DMS153 (cell line): ENCODE data around the gene TAB2.

Source experiments
- DNase-seq: peaks from one replicate; lab custom pipeline; 2025; lab: John Stamatoyannopoulos, UW

TAB2 gene

GRCh38 chr6:149414821-149415220 lies 97.3 kb downstream of the TAB2 start:
- DNase-seq: no peak

GRCh38 chr6:149419696-149420404 lies 102.3 kb downstream of the TAB2 start:
- no peak for DNase-seq

- no peak for DNase-seq
Observed at GRCh38 chr6:149421132-149421531, 103.6 kb downstream of the TAB2 start.

- DNase-seq: no peak
Observed at GRCh38 chr6:149422581-149422980, 105.1 kb downstream of the TAB2 start.

- no peak for DNase-seq
Observed at GRCh38 chr6:149423964-149424440, 106.5 kb downstream of the TAB2 start.

- no peak for DNase-seq
Observed at GRCh38 chr6:149425224-149425623, 107.7 kb downstream of the TAB2 start.

- no peak for DNase-seq
Observed at GRCh38 chr6:149425754-149426153, 108.2 kb downstream of the TAB2 start.

GRCh38 chr6:149428606-149429005 lies 111.1 kb downstream of the TAB2 start:
- DNase-seq: no peak

GRCh38 chr6:149429427-149430360 lies 112.2 kb downstream of the TAB2 start:
- no peak for DNase-seq

GRCh38 chr6:149431905-149432775 lies 114.6 kb downstream of the TAB2 start:
- DNase-seq: peak; percentile 72

- DNase-seq: no peak
Observed at GRCh38 chr6:149433405-149433804, 115.9 kb downstream of the TAB2 start.

- DNase-seq: no peak
Observed at GRCh38 chr6:149433881-149434280, 116.4 kb downstream of the TAB2 start.

GRCh38 chr6:149435919-149436586 lies 118.5 kb downstream of the TAB2 start:
- no peak for DNase-seq

GRCh38 chr6:149436647-149437046 lies 119.1 kb downstream of the TAB2 start:
- no peak for DNase-seq

- DNase-seq: no peak
Observed at GRCh38 chr6:149437212-149437611, 119.7 kb downstream of the TAB2 start.

- no peak for DNase-seq
Observed at GRCh38 chr6:149438855-149439254, 121.3 kb downstream of the TAB2 start.

- no peak for DNase-seq
Observed at GRCh38 chr6:149439626-149440025, 122.1 kb downstream of the TAB2 start.

GRCh38 chr6:149440735-149441671 lies 123.5 kb downstream of the TAB2 start:
- DNase-seq: no peak

- DNase-seq: no peak
Observed at GRCh38 chr6:149441740-149442139, 124.2 kb downstream of the TAB2 start.

GRCh38 chr6:149443411-149444181 lies 126.1 kb downstream of the TAB2 start:
- DNase-seq: no peak
